B cell (primary cell): ENCODE results near the gene DNMBP.

Experiments
- EZH2 ChIP-seq: IDR thresholded peaks from 2 replicates; pipeline ENCODE4 v1.6.1; 2012; ENCODE audit warnings: borderline replicate concordance, low read depth, mild to moderate bottlenecking, moderate library complexity, low read length; ENCODE audit not compliant: insufficient read depth, poor library complexity, severe bottlenecking
- TF ChIP-seq, protein P1 (sequence below): fragments of 200-600 bp; IDR thresholded peaks from one replicate; pipeline ENCODE4 v1.8.0; 2022; ENCODE audit warnings: antibody characterized with exemption, mild to moderate bottlenecking

DNA sequence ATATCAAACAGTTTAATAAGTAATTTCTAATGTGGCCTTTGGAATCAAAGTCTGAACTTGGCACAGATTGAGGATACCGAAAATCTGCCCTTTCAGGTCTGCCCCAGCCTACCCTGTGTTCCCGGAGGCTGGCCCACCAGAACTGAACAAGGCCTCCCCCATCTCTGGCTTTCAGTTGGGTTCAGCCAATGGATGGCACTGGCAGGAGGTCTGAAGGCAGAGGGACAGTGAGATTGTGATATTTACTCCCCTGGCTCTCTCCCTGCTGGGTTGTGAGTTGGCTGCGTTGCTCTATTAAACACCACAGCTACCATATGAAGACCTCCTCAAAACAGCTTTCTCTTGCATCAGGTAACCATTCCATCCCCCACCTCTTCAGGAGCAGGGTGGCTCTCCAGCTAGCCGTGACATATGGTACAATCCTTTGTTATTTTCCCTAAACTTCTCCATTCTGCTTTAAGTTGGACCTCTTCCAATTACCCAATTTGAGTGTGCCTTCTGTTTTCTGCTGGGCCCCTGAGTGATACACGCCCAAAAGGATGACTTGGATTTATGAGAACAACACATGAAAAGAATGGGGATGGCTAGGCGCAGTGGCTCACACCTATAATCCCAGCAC, 28.1 kb downstream of the DNMBP start:
- TF ChIP-seq, protein P1, sequence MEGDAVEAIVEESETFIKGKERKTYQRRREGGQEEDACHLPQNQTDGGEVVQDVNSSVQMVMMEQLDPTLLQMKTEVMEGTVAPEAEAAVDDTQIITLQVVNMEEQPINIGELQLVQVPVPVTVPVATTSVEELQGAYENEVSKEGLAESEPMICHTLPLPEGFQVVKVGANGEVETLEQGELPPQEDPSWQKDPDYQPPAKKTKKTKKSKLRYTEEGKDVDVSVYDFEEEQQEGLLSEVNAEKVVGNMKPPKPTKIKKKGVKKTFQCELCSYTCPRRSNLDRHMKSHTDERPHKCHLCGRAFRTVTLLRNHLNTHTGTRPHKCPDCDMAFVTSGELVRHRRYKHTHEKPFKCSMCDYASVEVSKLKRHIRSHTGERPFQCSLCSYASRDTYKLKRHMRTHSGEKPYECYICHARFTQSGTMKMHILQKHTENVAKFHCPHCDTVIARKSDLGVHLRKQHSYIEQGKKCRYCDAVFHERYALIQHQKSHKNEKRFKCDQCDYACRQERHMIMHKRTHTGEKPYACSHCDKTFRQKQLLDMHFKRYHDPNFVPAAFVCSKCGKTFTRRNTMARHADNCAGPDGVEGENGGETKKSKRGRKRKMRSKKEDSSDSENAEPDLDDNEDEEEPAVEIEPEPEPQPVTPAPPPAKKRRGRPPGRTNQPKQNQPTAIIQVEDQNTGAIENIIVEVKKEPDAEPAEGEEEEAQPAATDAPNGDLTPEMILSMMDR, result no peak
- TF ChIP-seq EZH2, result no peak
